K562 (cell line): ENCODE data around the gene MCC. TPM values are rescaled to one million over a fixed set of nuclear protein-coding genes. Genes with fewer than 3 reads are reported as not detected.
A peak's percentile ranks its signal among the peaks of the same experiment; 100 is the strongest.

ENCODE experiments used
- ATAC-seq: fragments of 200-7000 bp; cut with Tn5 transposase; 3 replicates; pipeline ENCODE4 v1.9.1; 2020; ENCODE audit warnings: moderate library complexity
- BruUV-seq: library from RNA; stranded (reverse); fragments of 400-500 nt; replicated peaks from 2 replicates; lab custom pipeline; 2021; lab: Mats Ljungman, UMichigan
- CTCF ChIA-PET: fragments of 300-600 bp; formaldehyde crosslinking; extraction: SDS; loops from one replicate; lab custom pipeline; 2021; ENCODE audit warnings: low intra/inter-chr PET ratio; lab: Yijun Ruan, JAX
- POLR2A ChIA-PET: fragments of 300-600, 350-650 bp; sonication (Branson Sonifier 250); formaldehyde crosslinking; extraction: SDS; loops from one replicate; lab custom pipeline; 2021; ENCODE audit warnings: antibody characterized with exemption, inconsistent platforms; lab: Yijun Ruan, JAX
- DNase-seq, 4 experiments: peaks; one replicate each; pipeline versions ENCODE4 v3.0.0 to v3.0.0-alpha.2; 2011 to 2018; ENCODE audit warnings: low spot score in 3 of 4, mixed read lengths in 3 of 4; ENCODE audit errors: extremely low read depth in 1 of 4
- FAIRE-seq: peaks from 2 replicates; lab custom pipeline; 2011; peaks lifted over from hg19 to GRCh38; lab: Jason Lieb, UNC
- H2AFZ ChIP-seq: 2 replicates; pipeline ENCODE4 v1.6.0; 2011; ENCODE audit warnings: low read depth, low read length, control low read depth, inconsistent platforms
- H3K27ac ChIP-seq: fragments of 200-600 bp; 3 replicates; pipeline ENCODE4 v1.8.0; 2011; ENCODE audit warnings: low read depth, mild to moderate bottlenecking, control low read depth, inconsistent platforms, low read length, moderate library complexity, mixed read lengths; ENCODE audit errors: extremely low read depth
- H3K27me3 ChIP-seq, 2 experiments: fragments of 300-600 bp in 1 of 2; 2 replicates in 1 of 2; 3 replicates in 1 of 2; pipeline versions ENCODE4 v1.6.0 to v1.8.0; 2011; ENCODE audit warnings: inconsistent platforms in 2 of 2, low read length in 2 of 2, mild to moderate bottlenecking in 1 of 2, mixed read lengths in 1 of 2, moderate library complexity in 1 of 2; ENCODE audit not compliant: control insufficient read depth in 2 of 2, insufficient read depth in 2 of 2
- H3K36me3 ChIP-seq: fragments of 300-600 bp; 3 replicates; pipeline ENCODE4 v1.8.0; 2011; ENCODE audit warnings: mild to moderate bottlenecking, low read length, inconsistent platforms; ENCODE audit not compliant: control insufficient read depth, insufficient read depth
- H3K4me1 ChIP-seq, 2 experiments: fragments of 200-600 bp in 1 of 2; replicated peaks in 1 of 2; 2 replicates in 1 of 2; 3 replicates in 1 of 2; pipeline versions ENCODE4 v1.5.1 to v1.8.0; 2011; ENCODE audit warnings: inconsistent platforms in 2 of 2, low read length in 2 of 2, mild to moderate bottlenecking in 1 of 2, mixed read lengths in 1 of 2, moderate library complexity in 1 of 2; ENCODE audit not compliant: control insufficient read depth in 2 of 2, insufficient read depth in 2 of 2
- H3K4me2 ChIP-seq: 2 replicates; pipeline ENCODE4 v1.6.1; 2011; ENCODE audit warnings: low read length, control low read depth, inconsistent platforms, mixed read lengths; ENCODE audit not compliant: insufficient read depth
- H3K4me3 ChIP-seq: fragments of 200-600 bp; sonication (generic), shearing (Covaris generic); 2 replicates; pipeline ENCODE4 v1.5.1; 2016; ENCODE audit warnings: control low read depth, inconsistent platforms
- H3K79me2 ChIP-seq: fragments of 200-600 bp; 3 replicates; pipeline ENCODE4 v1.8.0; 2011; ENCODE audit warnings: low read length, inconsistent platforms; ENCODE audit not compliant: control insufficient read depth, insufficient read depth
- H3K9ac ChIP-seq, 2 experiments: 2 replicates each; pipeline versions ENCODE4 v1.6.0 to v1.6.1; 2011; ENCODE audit warnings: low read depth in 2 of 2, low read length in 2 of 2, control low read depth in 1 of 2, inconsistent platforms in 1 of 2, mild to moderate bottlenecking in 1 of 2, mixed read lengths in 1 of 2; ENCODE audit not compliant: insufficient read depth in 1 of 2
- H3K9me1 ChIP-seq: one replicate; pipeline ENCODE4 v1.6.0; 2011; ENCODE audit warnings: inconsistent platforms, mild to moderate bottlenecking, low read length, moderate library complexity; ENCODE audit not compliant: control insufficient read depth, insufficient read depth
- H3K9me3 ChIP-seq: replicated peaks from 2 replicates; pipeline ENCODE4 v1.5.1; 2011; ENCODE audit warnings: low read depth, low read length, inconsistent platforms; ENCODE audit not compliant: control insufficient read depth, insufficient read depth
- H4K20me1 ChIP-seq: replicated peaks from 2 replicates; pipeline ENCODE4 v1.6.1; 2011; ENCODE audit warnings: low read length, inconsistent platforms, mixed read lengths; ENCODE audit not compliant: control insufficient read depth, insufficient read depth
- DMBX1 ChIP-seq: fragments of 250-450 bp; sonication (Bioruptor Pico); IDR thresholded peaks from 2 replicates; pipeline ENCODE4 v1.8.0; 2022; ENCODE audit warnings: inconsistent platforms, mild to moderate bottlenecking, moderate library complexity, borderline replicate concordance
- L3MBTL2 ChIP-seq: fragments of 450-650 bp; IDR thresholded peaks from 2 replicates; pipeline ENCODE4 v1.6.1; 2016; ENCODE audit warnings: mild to moderate bottlenecking, moderate library complexity
- NFIC ChIP-seq: fragments of 450-650 bp; IDR thresholded peaks from 2 replicates; pipeline ENCODE4 v1.6.1; 2017; ENCODE audit warnings: mild to moderate bottlenecking, inconsistent platforms
- NFIX ChIP-seq: fragments of 250-450 bp; sonication (Bioruptor Pico); IDR thresholded peaks from 2 replicates; pipeline ENCODE4 v1.4.0; 2020; ENCODE audit warnings: low read depth, mild to moderate bottlenecking, moderate library complexity
- NR4A1 ChIP-seq, 2 experiments: fragments of 250-450 bp in 1 of 2; fragments of 450-650 bp in 1 of 2; sonication (Bioruptor Pico) in 1 of 2; IDR thresholded peaks; 2 replicates each; pipeline versions ENCODE4 v1.4.0 to v1.6.1; 2016 to 2020; ENCODE audit warnings: mild to moderate bottlenecking in 2 of 2, missing compliant biosample characterization in 1 of 2, missing genetic modification characterization in 1 of 2, moderate library complexity in 1 of 2
- PYGO2 ChIP-seq: fragments of 450-650 bp; IDR thresholded peaks from 2 replicates; pipeline ENCODE4 v1.6.1; 2016; ENCODE audit warnings: mild to moderate bottlenecking, missing genetic modification characterization, moderate library complexity, missing compliant biosample characterization
- RAD21 ChIP-seq, 2 experiments: fragments of 250-450 bp in 1 of 2; fragments of 450-650 bp in 1 of 2; sonication (Bioruptor Pico) in 1 of 2; formaldehyde crosslinking in 1 of 2; IDR thresholded peaks in 1 of 2; conservative IDR thresholded peaks in 1 of 2; 2 replicates each; pipeline versions ENCODE4 v1.4.0 to v1.8.0; 2020 to 2022; ENCODE audit warnings: mild to moderate bottlenecking in 2 of 2, moderate library complexity in 1 of 2
- RBFOX2 ChIP-seq: fragments of 200-400 bp; formaldehyde crosslinking; IDR thresholded peaks from 2 replicates; pipeline ENCODE4 v1.6.1; 2017; ENCODE audit warnings: low read depth, mild to moderate bottlenecking, low read length, moderate library complexity
- WHSC1 ChIP-seq: IDR thresholded peaks from one replicate; pipeline ENCODE4 v1.6.1; 2012; ENCODE audit warnings: low read length, control low read depth, inconsistent platforms
- WGBS: fragments of 100-300 bp; shearing (Covaris generic); methylation state at CpG from one replicate; pipeline ENCODE4 v1.1.6; 2016; ENCODE audit warnings: low coverage, mixed read lengths; ENCODE audit not compliant: insufficient coverage; ENCODE audit errors: missing lambda C conversion rate; 5-methylcytosine and 5-hydroxymethylcytosine counted together
- in situ Hi-C: fragments of 300-500 bp; cut with MboI; formaldehyde crosslinking; loops from 4 replicates; pipeline ENCODE4 v1.15.0; 2018; ENCODE audit warnings: inconsistent platforms, mixed read lengths
- intact Hi-C: fragments of 100-400 bp; cut with micrococcal nuclease; formaldehyde crosslinking; loops from 2 replicates; pipeline ENCODE4 v1.14.2; 2022
- polyA plus RNA-seq, 8 experiments: library from polyadenylated mRNA; depleted of rRNA in 4 of 8; stranded (reverse) in 5 of 8; unstranded in 3 of 8; fragments of >200 nt; fragmentation: Nextera tagmentation in 2 of 8; fragmentation: Illumina TruSeq in 1 of 8; extraction: Ambion mirVana in 2 of 8; extraction: Trizol in 1 of 8; gene quantifications; 2 replicates each; pipeline versions ENCODE4 v1.2.1 to v1.2.3, GENCODE V29; 2011 to 2014; ENCODE audit warnings: inconsistent platforms in 1 of 8, missing spikeins in 1 of 8
- total RNA-seq, 7 experiments: library from RNA; depleted of rRNA in 6 of 7; stranded (reverse); fragments of >200 nt in 6 of 7; fragmentation: Illumina TruSeq in 2 of 7; extraction: Trizol in 2 of 7; gene quantifications; 2 replicates each; pipeline versions ENCODE4 v1.2.1 to v1.2.3, GENCODE V29; 2011 to 2021; ENCODE audit warnings: low replicate concordance in 1 of 7
- TF ChIP-seq, protein P1 (sequence below): sonication (generic); formaldehyde crosslinking; IDR thresholded peaks from 2 replicates; pipeline ENCODE4 v1.8.0; 2022; ENCODE audit warnings: missing genetic modification reagents, mild to moderate bottlenecking, moderate library complexity, borderline replicate concordance
- TF ChIP-seq, protein P2 (sequence below), 2 experiments: fragments of 250-450 bp in 1 of 2; fragments of 450-650 bp in 1 of 2; sonication (Bioruptor Pico) in 1 of 2; IDR thresholded peaks; 2 replicates each; pipeline versions ENCODE4 v1.6.1 to v1.8.0; 2016 to 2021; ENCODE audit warnings: mild to moderate bottlenecking in 2 of 2, moderate library complexity in 2 of 2, missing compliant biosample characterization in 1 of 2, missing genetic modification characterization in 1 of 2
- TF ChIP-seq, protein P3 (sequence below), 3 experiments: IDR thresholded peaks in 2 of 3; conservative IDR thresholded peaks in 1 of 3; 2 replicates each; pipeline ENCODE4 v1.5.1; 2011 to 2012; ENCODE audit warnings: low read length in 3 of 3, mild to moderate bottlenecking in 3 of 3, control low read depth in 2 of 3, improper control_type of control experiment in 1 of 3, inconsistent platforms in 1 of 3, low read depth in 1 of 3, mixed read lengths in 1 of 3, moderate library complexity in 1 of 3; ENCODE audit not compliant: insufficient read depth in 2 of 3
- TF ChIP-seq, protein P4 (sequence below), 2 experiments: fragments of 450-650 bp; IDR thresholded peaks; 2 replicates each; pipeline ENCODE4 v1.6.1; 2016

The MCC gene
- total and polyA plus RNA-seq, 9 of the 15 experiments (the other 6 are each of a cell fraction or from before 2014, with no cell fraction given): 0.04 to 0.24 (median 0.06) TPM; not detected in 1

DNA sequence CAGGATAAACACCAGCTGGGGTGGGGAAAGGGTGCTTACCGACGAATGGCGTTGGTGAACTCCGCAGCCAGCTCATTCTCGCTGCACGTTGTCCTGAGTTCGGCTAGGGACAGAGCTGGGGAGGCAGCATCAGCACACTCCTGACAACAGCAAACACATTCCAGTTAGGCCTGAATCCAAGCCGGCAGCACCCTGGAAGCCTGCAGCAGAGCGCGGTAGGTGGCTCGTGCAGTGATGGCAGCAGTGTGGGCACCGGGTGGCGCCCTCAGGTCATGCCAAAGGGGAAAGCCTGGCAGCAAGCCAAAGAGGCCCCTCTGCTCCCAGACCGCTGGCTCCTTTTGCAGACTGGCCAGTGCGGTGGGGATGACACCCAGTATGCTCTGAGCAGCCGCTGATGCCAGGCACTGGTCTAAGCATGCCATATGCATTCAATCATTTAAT is 444.7 kb downstream of the MCC start:
- Histone ChIP-seq H3K27ac (peak overlapping the region; percentile 92), H3K4me3 (no peak overlapping the region), H3K79me2 (no peaks in the 10 kb centered on the region), H4K20me1 (no peaks in the 10 kb centered on the region), H3K36me3 (no peaks in the 10 kb centered on the region), H2AFZ (peak overlapping the region; percentile 96), H3K9me1 (no peaks in the 10 kb centered on the region), H3K4me2 (peak overlapping the region; percentile 79), H3K27me3 (no peaks in the 10 kb centered on the region), H3K9ac (peak overlapping the region; percentile 69 to 82; a peak in 3 of 4 replicates), H3K9me3 (no peaks in the 10 kb centered on the region), H3K4me1 (peaks cover 37 to 49% of the 10 kb centered on the region in 2 experiments)
- ATAC-seq (peak; percentile 49), DNase-seq (peak in 3 of 4 experiments; percentile 23 to 51 (median 50)), FAIRE-seq (no peak)
- intact Hi-C loops: loop anchor here (2.0 kb wide), 1 partner anchor 563 kb away; no protein-coding TSS in a partner anchor
- WGBS: 32% methylated on average over 11 of the region's 16 CpGs
- ChIA-PET CTCF (no interaction called here), POLR2A (interaction anchor here (0.6 to 1.6 kb wide), 9 partner anchors 10 to 52 kb away, joined by 3 to 10 read pairs (median 4); no protein-coding TSS in a partner anchor)
- in situ Hi-C loops: no loop called here
- no TSS peak for BruUV-seq
- TF ChIP-seq, protein P1, sequence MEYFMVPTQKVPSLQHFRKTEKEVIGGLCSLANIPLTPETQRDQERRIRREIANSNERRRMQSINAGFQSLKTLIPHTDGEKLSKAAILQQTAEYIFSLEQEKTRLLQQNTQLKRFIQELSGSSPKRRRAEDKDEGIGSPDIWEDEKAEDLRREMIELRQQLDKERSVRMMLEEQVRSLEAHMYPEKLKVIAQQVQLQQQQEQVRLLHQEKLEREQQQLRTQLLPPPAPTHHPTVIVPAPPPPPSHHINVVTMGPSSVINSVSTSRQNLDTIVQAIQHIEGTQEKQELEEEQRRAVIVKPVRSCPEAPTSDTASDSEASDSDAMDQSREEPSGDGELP (CRISPR knock-in tag): 0 out of 2 replicates have a peak, but pooled peaks have one; percentile 34
- TF ChIP-seq, protein P2, sequence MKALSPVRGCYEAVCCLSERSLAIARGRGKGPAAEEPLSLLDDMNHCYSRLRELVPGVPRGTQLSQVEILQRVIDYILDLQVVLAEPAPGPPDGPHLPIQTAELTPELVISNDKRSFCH (CRISPR knock-in tag; IDR thresholded peaks at IDR 0.05): no peak
- TF ChIP-seq, protein P2 (tag; IDR thresholded peaks at IDR 0.05): 0 out of 2 replicates have a peak, but pooled peaks have one; percentile 23
- peak; percentile 98 for TF ChIP-seq NFIC
- peak; percentile 41 for TF ChIP-seq L3MBTL2
- TF ChIP-seq, protein P3, sequence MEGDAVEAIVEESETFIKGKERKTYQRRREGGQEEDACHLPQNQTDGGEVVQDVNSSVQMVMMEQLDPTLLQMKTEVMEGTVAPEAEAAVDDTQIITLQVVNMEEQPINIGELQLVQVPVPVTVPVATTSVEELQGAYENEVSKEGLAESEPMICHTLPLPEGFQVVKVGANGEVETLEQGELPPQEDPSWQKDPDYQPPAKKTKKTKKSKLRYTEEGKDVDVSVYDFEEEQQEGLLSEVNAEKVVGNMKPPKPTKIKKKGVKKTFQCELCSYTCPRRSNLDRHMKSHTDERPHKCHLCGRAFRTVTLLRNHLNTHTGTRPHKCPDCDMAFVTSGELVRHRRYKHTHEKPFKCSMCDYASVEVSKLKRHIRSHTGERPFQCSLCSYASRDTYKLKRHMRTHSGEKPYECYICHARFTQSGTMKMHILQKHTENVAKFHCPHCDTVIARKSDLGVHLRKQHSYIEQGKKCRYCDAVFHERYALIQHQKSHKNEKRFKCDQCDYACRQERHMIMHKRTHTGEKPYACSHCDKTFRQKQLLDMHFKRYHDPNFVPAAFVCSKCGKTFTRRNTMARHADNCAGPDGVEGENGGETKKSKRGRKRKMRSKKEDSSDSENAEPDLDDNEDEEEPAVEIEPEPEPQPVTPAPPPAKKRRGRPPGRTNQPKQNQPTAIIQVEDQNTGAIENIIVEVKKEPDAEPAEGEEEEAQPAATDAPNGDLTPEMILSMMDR (IDR thresholded peaks at IDR 0.05 in 2 of 3, conservative IDR thresholded peaks at IDR 0.05 in 1 of 3; ENCODE audit: insufficient read depth in 2 of 3, low read depth in 1 of 3, low read length in 3 of 3): peak in 2 of 3 experiments; percentile 17 to 19; a peak in 3 of 6 replicates
- no peak for TF ChIP-seq DMBX1 (CRISPR knock-in tag)
- TF ChIP-seq WHSC1: peak; percentile 38
- 0 out of 2 replicates have a peak, but pooled peaks have one; percentile 11 for TF ChIP-seq PYGO2
- TF ChIP-seq RAD21 (CRISPR knock-in tag; conservative IDR thresholded peaks at IDR 0.05 in 1 of 2, IDR thresholded peaks at IDR 0.05 in 1 of 2): peak in 1 of 2 experiments; percentile 38; a peak in 2 of 4 replicates
- peak; percentile 38; the same call in 1 of the 2 replicates for TF ChIP-seq RBFOX2
- TF ChIP-seq, protein P4, sequence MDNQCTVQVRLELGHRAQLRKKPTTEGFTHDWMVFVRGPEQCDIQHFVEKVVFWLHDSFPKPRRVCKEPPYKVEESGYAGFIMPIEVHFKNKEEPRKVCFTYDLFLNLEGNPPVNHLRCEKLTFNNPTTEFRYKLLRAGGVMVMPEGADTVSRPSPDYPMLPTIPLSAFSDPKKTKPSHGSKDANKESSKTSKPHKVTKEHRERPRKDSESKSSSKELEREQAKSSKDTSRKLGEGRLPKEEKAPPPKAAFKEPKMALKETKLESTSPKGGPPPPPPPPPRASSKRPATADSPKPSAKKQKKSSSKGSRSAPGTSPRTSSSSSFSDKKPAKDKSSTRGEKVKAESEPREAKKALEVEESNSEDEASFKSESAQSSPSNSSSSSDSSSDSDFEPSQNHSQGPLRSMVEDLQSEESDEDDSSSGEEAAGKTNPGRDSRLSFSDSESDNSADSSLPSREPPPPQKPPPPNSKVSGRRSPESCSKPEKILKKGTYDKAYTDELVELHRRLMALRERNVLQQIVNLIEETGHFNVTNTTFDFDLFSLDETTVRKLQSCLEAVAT (IDR thresholded peaks at IDR 0.05): peak in 1 of 2 experiments; percentile 62; a peak in 1 of 4 replicates
- TF ChIP-seq NR4A1 (CRISPR knock-in tag; IDR thresholded peaks at IDR 0.05): no peak
- TF ChIP-seq NR4A1 (tag; IDR thresholded peaks at IDR 0.05): peak; percentile 78; the same call in 1 of the 2 replicates
- peak; percentile 57 for TF ChIP-seq NFIX (CRISPR knock-in tag)
